Measurements from ENCODE around the gene SLC38A2.

The SLC38A2 gene

DNA sequence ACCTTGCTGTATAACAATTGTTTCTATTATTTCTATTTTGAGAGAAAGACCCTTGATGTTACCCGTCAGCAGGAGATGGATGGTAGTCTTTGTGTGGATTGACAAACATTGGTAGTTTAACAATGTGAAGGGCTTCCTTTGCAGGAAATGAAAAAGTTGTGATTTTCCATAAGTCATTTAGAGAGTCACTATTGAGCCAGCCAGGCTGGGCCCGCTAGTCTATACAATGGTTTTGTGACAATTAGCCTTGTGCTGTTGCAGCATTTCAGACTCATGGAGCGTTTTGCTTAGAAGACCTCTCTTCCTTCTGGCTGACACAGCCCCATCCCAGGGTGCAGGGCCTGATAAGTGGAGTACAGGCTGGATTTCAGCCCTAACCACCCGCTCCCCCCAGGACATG, 18.3 kb upstream of the SLC38A2 start:
- no peak for DNase-seq

DNA sequence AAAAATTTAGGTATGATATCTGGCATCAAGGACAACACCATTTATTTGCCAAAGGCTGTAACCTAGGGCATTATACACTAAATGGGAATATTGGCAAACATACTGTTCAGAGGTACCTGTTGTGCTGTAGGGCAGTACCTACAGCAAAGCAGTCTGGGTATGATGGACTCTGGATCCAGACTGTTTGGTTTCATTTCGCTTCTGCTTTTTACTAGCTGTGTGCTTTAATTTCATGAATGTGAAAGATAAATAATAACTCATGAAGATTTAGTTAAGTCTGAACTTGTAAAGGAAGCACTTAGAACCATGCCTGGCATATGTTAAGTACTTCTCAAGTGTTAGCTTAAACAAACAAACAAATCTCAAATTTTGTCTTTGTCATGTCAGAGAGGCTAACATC, 17.7 kb upstream of the SLC38A2 start:
- DNase-seq: no peak

- DNase-seq: no peak
Observed at GRCh38 chr12:46389031-46389616, 16.6 kb upstream of the SLC38A2 start.

- DNase-seq: no peak
Observed at GRCh38 chr12:46388427-46389021, 16.0 kb upstream of the SLC38A2 start.

DNA sequence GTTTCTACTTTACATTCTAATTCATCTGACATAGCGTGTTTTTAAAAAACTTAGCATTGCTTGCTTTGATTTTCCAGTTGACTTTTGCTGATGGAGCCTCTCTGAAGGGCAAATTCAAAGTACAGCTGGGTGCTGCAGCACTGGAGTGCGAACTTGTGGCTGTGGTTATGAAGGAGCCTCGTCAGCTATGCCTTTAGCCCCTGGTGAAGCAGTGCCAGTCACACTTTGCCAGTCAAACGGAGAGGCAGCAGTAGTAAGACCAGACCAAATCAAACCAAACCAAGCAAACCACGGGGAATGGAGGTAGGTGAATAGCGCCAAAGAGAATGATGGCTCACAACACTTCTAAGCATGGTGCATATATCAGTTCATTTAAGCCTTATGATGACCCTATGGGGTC, 15.1 kb upstream of the SLC38A2 start:
- DNase-seq: no peak

- DNase-seq: peak; percentile 8
Observed at GRCh38 chr12:46386877-46387629, 14.5 kb upstream of the SLC38A2 start.

GRCh38 chr12:46386360-46386867, 13.8 kb upstream of the SLC38A2 start:
- no peak for DNase-seq

DNA sequence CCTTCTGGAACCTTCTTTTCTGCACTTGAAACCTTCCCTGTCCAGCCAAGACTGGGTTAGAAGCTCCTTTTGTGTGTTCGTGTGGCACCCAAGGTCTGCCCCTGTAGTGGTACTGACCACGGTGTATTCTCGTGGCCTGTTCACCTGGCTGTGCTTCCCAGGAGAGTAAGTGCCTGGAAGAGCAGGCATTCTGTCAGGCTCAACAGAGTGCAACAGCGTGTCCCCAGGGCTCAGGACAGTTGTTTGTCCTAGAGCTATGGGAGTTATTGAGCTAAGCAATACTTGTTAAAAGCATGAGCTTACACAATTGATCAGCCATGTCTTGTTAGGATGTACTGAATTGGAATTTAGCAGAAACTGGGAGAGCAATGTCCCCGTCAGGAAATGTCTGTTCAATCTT, 12.9 kb upstream of the SLC38A2 start:
- DNase-seq: no peak

DNA sequence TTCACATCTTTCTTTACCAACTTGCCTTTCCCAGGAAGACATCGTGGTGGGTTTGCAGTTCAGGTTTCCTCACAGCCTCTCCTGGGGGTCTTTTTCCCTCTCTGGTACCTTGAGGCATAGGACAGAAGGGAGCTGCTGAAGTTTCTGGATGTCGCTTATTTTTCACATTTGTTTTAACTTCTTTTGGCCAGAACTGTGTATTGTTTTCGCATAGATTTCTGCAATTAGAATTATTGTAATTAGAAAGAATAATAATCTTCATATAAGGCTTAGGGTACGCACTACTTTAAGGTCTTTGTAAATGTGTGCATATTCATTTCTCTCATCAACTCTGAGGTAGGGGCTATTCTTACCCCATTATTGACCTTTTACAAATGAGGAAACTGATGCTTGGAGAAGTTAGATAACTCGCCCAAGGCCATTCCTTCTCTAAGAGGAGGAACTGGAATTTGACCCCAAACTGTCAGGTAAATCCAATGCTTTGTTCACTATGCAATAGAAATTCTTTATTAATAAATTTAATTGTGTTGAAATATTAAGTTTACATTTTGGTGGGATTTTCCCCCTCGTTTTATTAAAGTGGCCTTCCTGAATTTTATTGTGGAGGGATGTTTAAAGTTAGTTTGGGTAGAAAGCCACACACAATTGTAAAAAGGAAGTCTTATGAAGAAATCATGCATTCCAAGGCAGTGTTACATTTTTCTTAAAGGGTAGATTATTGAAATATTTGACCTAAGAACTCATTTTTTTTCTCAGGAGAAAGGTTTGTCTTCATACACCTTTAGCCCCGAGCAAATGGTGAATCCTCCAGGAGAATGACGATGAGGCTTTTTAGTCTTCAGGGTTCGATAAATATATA, 12.1 kb upstream of the SLC38A2 start:
- DNase-seq: no peak

GRCh38 chr12:46383654-46384450, 11.3 kb upstream of the SLC38A2 start:
- DNase-seq: no peak

DNA sequence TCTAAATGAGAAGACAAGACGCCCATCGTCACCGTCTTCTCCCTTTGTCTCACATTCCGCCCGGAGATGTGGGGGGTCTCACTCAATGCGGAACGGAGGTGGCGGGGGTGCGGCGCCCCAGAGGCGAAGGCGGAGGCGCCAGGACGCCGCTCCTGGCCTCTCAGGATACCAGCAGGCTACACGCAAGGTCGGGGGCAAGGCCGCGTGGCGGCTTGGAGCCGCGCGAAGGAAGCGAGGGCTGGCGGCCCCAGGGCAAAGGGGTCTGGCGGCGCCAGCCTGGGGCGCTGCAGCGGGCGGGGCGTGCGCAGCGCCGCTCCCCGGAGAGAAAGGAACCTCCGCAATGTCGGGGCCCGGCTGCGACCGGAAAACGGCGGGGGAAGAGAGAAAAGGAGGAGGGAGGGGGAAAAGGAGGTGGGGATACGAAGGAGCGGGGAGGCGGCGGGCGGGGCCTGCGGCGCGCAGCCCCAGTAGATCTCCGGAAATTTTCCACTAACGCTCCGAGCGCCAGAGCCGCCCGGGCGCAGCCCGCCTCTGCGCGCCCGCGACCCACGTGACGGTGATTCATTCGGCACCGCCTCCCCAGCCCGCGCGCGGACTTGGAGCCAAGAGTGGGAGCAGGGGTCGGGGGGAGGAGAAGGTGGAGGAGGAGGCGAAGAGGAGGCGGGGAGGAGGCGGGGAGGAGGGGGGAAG, 10.5 kb upstream of the SLC38A2 start:
- peak; percentile 79 for DNase-seq

DNA sequence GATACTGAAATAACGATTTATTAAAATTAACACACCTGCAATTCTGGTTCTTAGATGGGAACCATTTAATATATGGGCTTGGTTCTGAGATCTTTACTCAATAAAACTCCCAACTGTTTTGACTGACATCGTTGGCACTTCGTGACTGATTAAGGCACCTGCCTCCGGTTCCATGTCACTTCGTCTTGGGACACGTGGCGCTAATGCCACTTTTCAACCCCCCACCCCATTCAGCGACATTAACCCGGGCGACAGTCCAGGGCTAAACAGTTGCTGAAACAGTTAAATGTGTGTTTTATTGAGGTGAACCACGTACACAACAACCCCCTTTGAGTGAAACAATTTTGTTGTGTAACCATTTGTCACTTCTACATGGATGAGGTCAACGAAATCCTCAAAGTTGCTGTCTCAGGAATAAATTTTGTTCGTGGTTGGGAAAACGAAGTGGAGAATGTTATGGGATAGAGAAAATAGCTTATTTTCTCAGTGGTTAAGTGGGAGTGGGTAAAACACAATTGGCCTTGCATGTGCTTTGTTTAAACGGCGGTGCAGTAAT, 9.9 kb upstream of the SLC38A2 start:
- DNase-seq: no peak

DNA sequence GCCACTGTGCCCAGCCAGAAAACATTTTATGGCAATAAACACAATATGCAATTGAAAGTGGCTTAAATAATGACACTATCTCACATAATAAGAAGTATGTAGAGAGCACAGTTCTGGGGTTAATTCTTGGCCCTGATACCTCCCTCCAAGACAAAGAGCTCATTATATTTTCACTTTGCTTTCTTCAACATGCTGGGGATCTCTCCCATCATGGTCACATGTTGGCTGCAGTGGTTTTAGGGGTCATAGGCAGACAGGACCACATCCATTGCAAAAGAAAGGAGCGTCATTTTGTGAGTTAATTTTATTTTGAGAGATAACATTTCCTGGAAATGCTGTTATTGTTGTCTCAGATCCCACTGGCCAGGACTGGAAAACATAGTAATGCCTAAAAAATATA, 8.3 kb upstream of the SLC38A2 start:
- DNase-seq: no peak

GRCh38 chr12:46380022-46380796, 7.6 kb upstream of the SLC38A2 start:
- DNase-seq: no peak

- DNase-seq: no peak
Observed at GRCh38 chr12:46379352-46379751, 6.8 kb upstream of the SLC38A2 start.

- no peak for DNase-seq
Observed at GRCh38 chr12:46378530-46378929, 6.0 kb upstream of the SLC38A2 start.

DNA sequence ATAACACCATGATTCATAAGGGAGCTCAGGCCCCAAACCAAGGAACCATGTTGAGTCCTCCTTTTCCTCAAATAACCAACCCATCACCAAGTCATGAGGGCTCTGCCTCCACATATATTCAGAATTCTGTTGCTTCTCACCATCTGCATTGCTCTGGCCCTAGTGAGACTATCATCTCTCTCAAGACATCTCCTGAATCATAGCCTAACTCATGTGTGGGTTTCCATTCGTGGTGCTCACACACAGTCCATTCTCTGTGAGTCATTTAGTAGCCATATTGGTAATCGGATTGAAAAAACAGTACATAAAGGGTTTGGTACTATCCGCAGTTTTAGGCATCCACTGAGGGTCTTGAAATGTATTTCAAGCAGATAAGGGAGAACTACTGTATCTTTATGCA, 5.1 kb upstream of the SLC38A2 start:
- DNase-seq: no peak

DNA sequence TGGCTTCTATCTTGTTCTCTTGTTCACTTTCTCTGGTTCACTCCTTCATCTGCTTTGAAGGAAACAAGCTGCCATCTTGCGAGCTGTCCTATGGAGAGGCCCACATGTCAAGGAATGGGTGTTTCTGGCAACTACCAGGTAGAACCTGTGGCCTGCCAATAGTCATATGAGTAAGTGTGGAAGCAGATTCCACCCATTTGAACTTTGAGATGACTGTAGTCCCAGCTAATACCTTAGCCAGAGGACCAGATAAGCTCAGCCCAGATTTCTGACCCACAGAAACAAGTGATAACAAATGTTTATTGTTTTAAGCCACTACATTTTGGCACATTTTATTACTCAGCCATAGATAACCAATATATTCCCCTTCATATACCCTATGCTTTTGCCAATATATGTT, 4.0 kb upstream of the SLC38A2 start:
- DNase-seq: no peak

- DNase-seq: no peak
Observed at GRCh38 chr12:46374711-46375110, 2.1 kb upstream of the SLC38A2 start.

GRCh38 chr12:46374310-46374709, 1.7 kb upstream of the SLC38A2 start:
- no peak for DNase-seq
